ENCODE measurements around the gene GJA9. TPM values are rescaled to one million over a fixed set of nuclear protein-coding genes. Genes with fewer than 3 reads are reported as not detected.
"Not testable (repeated sequence)": the region's sequence is repeated elsewhere in the genome, so short reads cannot be mapped to it uniquely, and the experiment has no call there.

GJA9 gene
- total RNA-seq, 6 experiments from 2014 or later, result not detected

DNA sequence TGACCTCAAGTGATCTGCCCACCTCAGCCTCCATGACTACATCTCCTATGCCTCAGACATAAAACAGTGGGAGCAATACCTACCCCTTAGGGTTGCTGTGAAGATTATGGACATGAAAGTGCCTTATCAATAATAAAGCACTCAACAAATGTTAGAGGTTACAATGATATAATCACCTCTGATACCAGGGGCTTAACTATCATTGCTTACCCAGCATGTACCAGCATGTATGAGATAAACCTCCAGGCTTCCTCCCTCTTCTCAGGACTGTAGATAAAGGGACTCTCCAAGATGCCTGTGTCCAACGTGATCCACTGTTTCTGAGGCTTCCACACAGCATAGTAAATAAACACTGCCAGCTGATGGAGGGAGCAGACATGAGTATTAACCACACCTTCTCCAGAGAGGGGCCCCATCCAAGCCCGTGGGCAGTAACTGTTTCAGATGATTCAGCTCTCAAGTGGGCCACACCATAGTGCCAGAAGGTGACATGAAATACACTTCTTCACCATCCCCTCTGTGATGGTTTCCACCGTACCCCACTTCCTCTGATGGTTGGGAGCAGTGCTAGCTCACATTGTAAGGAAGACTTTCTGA, 34.1 kb upstream of the GJA9 start:
- H3K27ac ChIP-seq, result no peak overlapping the region
- ATAC-seq (no peak), DNase-seq (no peak)
- no peaks in the 10 kb centered on the region for H3K27me3 ChIP-seq
- TF ChIP-seq, protein P1, sequence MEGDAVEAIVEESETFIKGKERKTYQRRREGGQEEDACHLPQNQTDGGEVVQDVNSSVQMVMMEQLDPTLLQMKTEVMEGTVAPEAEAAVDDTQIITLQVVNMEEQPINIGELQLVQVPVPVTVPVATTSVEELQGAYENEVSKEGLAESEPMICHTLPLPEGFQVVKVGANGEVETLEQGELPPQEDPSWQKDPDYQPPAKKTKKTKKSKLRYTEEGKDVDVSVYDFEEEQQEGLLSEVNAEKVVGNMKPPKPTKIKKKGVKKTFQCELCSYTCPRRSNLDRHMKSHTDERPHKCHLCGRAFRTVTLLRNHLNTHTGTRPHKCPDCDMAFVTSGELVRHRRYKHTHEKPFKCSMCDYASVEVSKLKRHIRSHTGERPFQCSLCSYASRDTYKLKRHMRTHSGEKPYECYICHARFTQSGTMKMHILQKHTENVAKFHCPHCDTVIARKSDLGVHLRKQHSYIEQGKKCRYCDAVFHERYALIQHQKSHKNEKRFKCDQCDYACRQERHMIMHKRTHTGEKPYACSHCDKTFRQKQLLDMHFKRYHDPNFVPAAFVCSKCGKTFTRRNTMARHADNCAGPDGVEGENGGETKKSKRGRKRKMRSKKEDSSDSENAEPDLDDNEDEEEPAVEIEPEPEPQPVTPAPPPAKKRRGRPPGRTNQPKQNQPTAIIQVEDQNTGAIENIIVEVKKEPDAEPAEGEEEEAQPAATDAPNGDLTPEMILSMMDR (IDR thresholded peaks at IDR 0.05), result no peak
- TF ChIP-seq POLR2A (IDR thresholded peaks at IDR 0.05), result no peak
- no peaks in the 10 kb centered on the region for H3K9me3 ChIP-seq
- H3K4me3 ChIP-seq, result no peak overlapping the region
- intact Hi-C loops (cut with DNase I), result no loop called here
- 41% methylated on average over 3 of the region's 3 CpGs for WGBS (ENCODE audit: insufficient coverage, low coverage, low lambda C conversion rate, missing lambda C conversion rate)
- H3K4me1 ChIP-seq, result peaks cover 0 to 6% (median 0%) of the 10 kb centered on the region in 4 donors
- no peaks in the 10 kb centered on the region for H3K36me3 ChIP-seq

DNA sequence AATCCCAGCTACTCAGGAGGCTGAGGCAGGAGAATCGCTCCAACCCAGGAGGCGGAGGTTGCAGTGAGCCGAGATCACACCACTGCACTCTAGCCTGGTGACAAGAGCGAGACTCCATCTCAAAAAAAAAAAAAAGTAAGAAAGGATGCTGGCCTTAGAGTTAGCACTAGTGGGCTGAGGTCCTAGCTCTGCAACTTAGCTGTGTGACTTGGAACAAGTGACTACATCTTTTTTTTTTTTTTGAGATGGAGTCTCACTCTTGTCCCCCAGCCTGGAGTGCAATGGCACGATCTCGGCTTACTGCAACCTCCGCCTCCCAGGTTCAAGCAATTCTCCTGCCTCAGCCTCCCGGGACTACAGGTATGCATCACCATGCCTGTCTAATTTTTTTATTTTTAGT, 33.5 kb upstream of the GJA9 start:
- intact Hi-C loops (cut with DNase I), result not testable (repeated sequence)

DNA sequence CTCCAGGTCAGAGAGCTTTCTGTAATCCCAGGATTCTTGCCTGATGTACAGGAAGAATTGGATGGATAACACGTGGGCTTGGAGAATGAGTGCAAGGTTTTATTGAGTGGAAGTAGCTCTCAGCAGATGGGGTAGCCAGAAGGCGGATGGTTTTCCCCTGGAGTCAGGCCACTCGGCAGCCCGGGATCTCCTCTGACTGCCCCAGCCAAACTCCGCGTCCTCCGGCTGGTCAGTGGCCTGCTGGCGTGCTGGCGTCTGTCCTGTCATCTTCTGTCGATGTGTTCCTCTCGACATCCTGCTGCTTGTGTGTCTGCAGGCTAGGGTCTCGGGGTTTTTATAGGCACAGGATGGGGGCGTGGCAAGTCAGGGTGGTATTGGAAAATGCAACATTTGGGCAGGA, 27.4 kb upstream of the GJA9 start:
- DNase-seq (no peak), ATAC-seq (no peak)
- TF ChIP-seq, protein P1 (IDR thresholded peaks at IDR 0.05), result no peak
- TF ChIP-seq POLR2A (IDR thresholded peaks at IDR 0.05), result no peak
- Histone ChIP-seq H3K36me3 (no peaks in the 10 kb centered on the region), H3K27ac (no peak overlapping the region), H3K4me3 (no peak overlapping the region), H3K27me3 (no peaks in the 10 kb centered on the region), H3K9me3 (peaks cover 0 to 5% (median 0%) of the 10 kb centered on the region in 4 donors), H3K4me1 (peaks cover 0 to 6% (median 0%) of the 10 kb centered on the region in 4 donors)
- WGBS (ENCODE audit: insufficient coverage, low coverage, low lambda C conversion rate, missing lambda C conversion rate), result 90% methylated on average over 10 of the region's 13 CpGs
- intact Hi-C loops (cut with DNase I), result no loop called here

More for the DNA sequence above, 33.5 kb upstream of the GJA9 start:
- 98% methylated on average over 8 of the region's 8 CpGs for WGBS (ENCODE audit: insufficient coverage, low coverage, low lambda C conversion rate, missing lambda C conversion rate)
- not testable (repeated sequence) for DNase-seq, H3K36me3 ChIP-seq, H3K4me3 ChIP-seq, ATAC-seq, H3K9me3 ChIP-seq, H3K27me3 ChIP-seq, H3K27ac ChIP-seq, H3K4me1 ChIP-seq

DNA sequence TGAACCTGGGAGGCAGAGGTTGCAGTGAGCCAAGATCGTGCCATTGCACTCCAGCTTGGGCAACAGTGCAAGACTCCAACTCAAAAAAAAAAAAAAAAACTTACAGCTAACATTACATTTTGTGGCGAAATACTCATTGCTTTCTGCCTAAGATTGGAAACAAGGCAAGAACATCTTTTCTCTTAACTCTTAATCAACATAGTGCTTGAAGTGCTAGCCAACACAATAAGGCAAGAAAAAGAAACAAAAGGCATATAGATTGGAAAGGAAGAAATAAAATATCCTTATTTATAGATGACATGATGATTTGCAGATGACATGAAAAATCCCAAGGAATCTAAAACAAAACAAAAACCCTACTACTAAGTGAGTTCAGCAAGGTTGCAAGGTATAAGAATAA, 24.6 kb upstream of the GJA9 start:
- H3K9me3 ChIP-seq, result peaks cover 0 to 5% (median 0%) of the 10 kb centered on the region in 4 donors
- H3K27me3 ChIP-seq, result no peaks in the 10 kb centered on the region
- DNase-seq (no peak), ATAC-seq (no peak)
- no peaks in the 10 kb centered on the region for H3K36me3 ChIP-seq
- intact Hi-C loops (cut with DNase I), result no loop called here
- H3K4me1 ChIP-seq, result peaks cover 0 to 2% (median 0%) of the 10 kb centered on the region in 4 donors
- H3K4me3 ChIP-seq, result no peak overlapping the region
- 97% methylated on average over 2 of the region's 2 CpGs for WGBS (ENCODE audit: insufficient coverage, low coverage, low lambda C conversion rate, missing lambda C conversion rate)
- H3K27ac ChIP-seq, result no peak overlapping the region
- no peak for TF ChIP-seq POLR2A (IDR thresholded peaks at IDR 0.05)
- TF ChIP-seq, protein P1 (IDR thresholded peaks at IDR 0.05), result no peak

DNA sequence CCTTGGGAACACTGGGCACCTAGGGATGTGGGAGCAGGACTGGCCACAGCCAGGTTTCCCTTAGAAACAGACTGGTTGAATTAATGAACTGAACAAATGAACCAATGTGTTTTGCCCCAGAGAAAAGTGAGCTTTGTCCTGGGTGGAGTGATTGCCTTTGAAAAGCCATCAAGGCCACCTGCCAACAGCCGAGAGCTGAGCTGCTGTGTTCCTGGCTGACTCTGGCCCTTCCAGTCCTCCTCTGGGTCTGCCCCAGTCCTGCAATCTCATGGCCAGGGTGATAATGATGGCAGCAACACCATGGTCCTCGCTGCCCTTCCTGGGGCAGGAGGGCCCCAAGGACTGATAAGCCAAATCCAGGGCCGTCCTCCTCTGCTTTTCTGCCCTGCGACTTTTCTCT, 18.2 kb upstream of the GJA9 start:
- H3K9me3 ChIP-seq, result no peaks in the 10 kb centered on the region
- TF ChIP-seq, protein P1 (IDR thresholded peaks at IDR 0.05), result no peak
- H3K27ac ChIP-seq, result no peak overlapping the region
- 83% methylated on average over 1 of the region's 4 CpGs for WGBS (ENCODE audit: insufficient coverage, low coverage, low lambda C conversion rate, missing lambda C conversion rate)
- H3K36me3 ChIP-seq, result no peaks in the 10 kb centered on the region
- intact Hi-C loops (cut with DNase I), result no loop called here
- H3K27me3 ChIP-seq, result no peaks in the 10 kb centered on the region
- no peak overlapping the region for H3K4me3 ChIP-seq
- no peaks in the 10 kb centered on the region for H3K4me1 ChIP-seq
- no peak for DNase-seq
- ATAC-seq, result no peak

Measured in right lobe of liver (tissue), 6 donors.